SK-N-SH (cell line): ENCODE measurements around the gene MAN2C1. TPM values are rescaled to one million over a fixed set of nuclear protein-coding genes. Genes with fewer than 3 reads are reported as not detected.

ENCODE experiments used
- CTCF ChIA-PET: fragments of 300-600, 350-600 bp; formaldehyde crosslinking; extraction: SDS; loops from one replicate; lab custom pipeline; 2021; lab: Yijun Ruan, JAX
- POLR2A ChIA-PET: fragments of 350-600 bp; sonication (Branson Sonifier 250); formaldehyde crosslinking; extraction: SDS; loops from one replicate; lab custom pipeline; 2020; ENCODE audit warnings: antibody characterized with exemption, inconsistent platforms; lab: Yijun Ruan, JAX
- DNase-seq: peaks from one replicate; pipeline ENCODE4 v3.0.0; 2012
- H2AFZ ChIP-seq: fragments of 200-600 bp; sonication (generic); 2 replicates; pipeline ENCODE4 v1.8.1; 2016; ENCODE audit warnings: antibody characterized with exemption, mild to moderate bottlenecking, low read depth
- H3F3A ChIP-seq: fragments of 200-600 bp; sonication (generic); replicated peaks from 2 replicates; pipeline ENCODE3; 2016; ENCODE audit warnings: antibody characterized with exemption, mild to moderate bottlenecking; ENCODE audit not compliant: insufficient read depth
- H3K27ac ChIP-seq, 2 experiments: fragments of 200-500 bp in 1 of 2; fragments of 200-600 bp in 1 of 2; sonication (Bioruptor generic) in 1 of 2; sonication (generic), shearing (Covaris generic) in 1 of 2; 2 replicates each; pipeline versions ENCODE4 v1.5.1 to v1.6.1; 2014 to 2016; ENCODE audit warnings: low read depth in 2 of 2, inconsistent platforms in 1 of 2, low read length in 1 of 2, mild to moderate bottlenecking in 1 of 2, mixed read lengths in 1 of 2
- H3K27me3 ChIP-seq: fragments of 200-600 bp; sonication (generic), shearing (Covaris generic); 2 replicates; pipeline ENCODE4 v1.6.1; 2016; ENCODE audit warnings: mixed run types; ENCODE audit not compliant: insufficient read depth
- H3K36me3 ChIP-seq, 2 experiments: fragments of 200-500 bp in 1 of 2; fragments of 200-600 bp in 1 of 2; sonication (Bioruptor generic) in 1 of 2; sonication (generic) in 1 of 2; replicated peaks in 1 of 2; 2 replicates each; pipeline versions ENCODE3 to v1.5.1; 2014 to 2016; ENCODE audit warnings: low read length in 1 of 2, mild to moderate bottlenecking in 1 of 2; ENCODE audit not compliant: insufficient read depth in 2 of 2, control insufficient read depth in 1 of 2
- H3K4me1 ChIP-seq, 2 experiments: fragments of 200-500 bp in 1 of 2; fragments of 200-600 bp in 1 of 2; sonication (Bioruptor generic) in 1 of 2; sonication (generic), shearing (Covaris generic) in 1 of 2; 2 replicates each; pipeline versions ENCODE4 v1.5.1 to v1.6.1; 2014 to 2016; ENCODE audit warnings: low read depth in 1 of 2, low read length in 1 of 2, mixed run types in 1 of 2; ENCODE audit not compliant: insufficient read depth in 2 of 2, control insufficient read depth in 1 of 2
- H3K4me2 ChIP-seq: fragments of 200-600 bp; sonication (generic), shearing (Covaris generic); 2 replicates; pipeline ENCODE4 v1.6.1; 2017; ENCODE audit warnings: mixed run types
- H3K4me3 ChIP-seq, 2 experiments: fragments of 200-500 bp in 1 of 2; fragments of 200-600 bp in 1 of 2; sonication (Bioruptor generic) in 1 of 2; sonication (generic), shearing (Covaris generic) in 1 of 2; 2 replicates each; pipeline versions ENCODE4 v1.5.1 to v1.8.1; 2014 to 2016; ENCODE audit warnings: low read depth in 2 of 2, inconsistent platforms in 1 of 2, low read length in 1 of 2, mild to moderate bottlenecking in 1 of 2, mixed read lengths in 1 of 2, moderate library complexity in 1 of 2
- H3K79me2 ChIP-seq: fragments of 200-600 bp; sonication (generic); 2 replicates; pipeline ENCODE4 v1.8.1; 2017; ENCODE audit warnings: mild to moderate bottlenecking; ENCODE audit not compliant: insufficient read depth
- H3K9ac ChIP-seq: fragments of 200-600 bp; sonication (generic); 2 replicates; pipeline ENCODE4 v1.6.1; 2017; ENCODE audit warnings: mixed run types
- H3K9me2 ChIP-seq: fragments of 200-600 bp; sonication (generic); 2 replicates; pipeline ENCODE4 v1.6.1; 2017; ENCODE audit warnings: mixed run types
- H3K9me3 ChIP-seq: fragments of 200-600 bp; sonication (generic); 2 replicates; pipeline ENCODE4 v1.6.1; 2017; ENCODE audit warnings: mixed run types, mild to moderate bottlenecking, moderate library complexity
- H4K20me1 ChIP-seq: fragments of 200-600 bp; sonication (generic); 2 replicates; pipeline ENCODE4 v1.6.1; 2017; ENCODE audit warnings: mild to moderate bottlenecking, mixed run types; ENCODE audit not compliant: insufficient read depth
- CHD2 ChIP-seq: fragments of 150-350 bp; IDR thresholded peaks from 2 replicates; pipeline ENCODE4 v1.6.1; 2018; ENCODE audit warnings: low read length; ENCODE audit not compliant: partially characterized antibody
- EP300 ChIP-seq, 2 experiments: IDR thresholded peaks; 2 replicates each; pipeline versions ENCODE4 v1.4.0 to v1.6.1; 2012; ENCODE audit warnings: borderline replicate concordance in 1 of 2, low read depth in 1 of 2, low read length in 1 of 2
- FOSL2 ChIP-seq: IDR thresholded peaks from 2 replicates; pipeline ENCODE4 v1.4.0; 2012; ENCODE audit warnings: low read depth, mild to moderate bottlenecking, moderate library complexity, borderline replicate concordance
- FOXJ3 ChIP-seq: sonication (generic); formaldehyde crosslinking; IDR thresholded peaks from 2 replicates; pipeline ENCODE4 v1.5.1; 2020; ENCODE audit warnings: mild to moderate bottlenecking, missing genetic modification reagents
- FOXM1 ChIP-seq: IDR thresholded peaks from 2 replicates; pipeline ENCODE4 v1.4.0; 2012; ENCODE audit warnings: low read depth, mild to moderate bottlenecking
- GABPA ChIP-seq: IDR thresholded peaks from 2 replicates; pipeline ENCODE4 v1.4.0; 2012; ENCODE audit warnings: low read depth, mild to moderate bottlenecking
- GATA2 ChIP-seq: sonication (generic); formaldehyde crosslinking; IDR thresholded peaks from 2 replicates; pipeline ENCODE4 v1.5.0; 2020; ENCODE audit warnings: mild to moderate bottlenecking, missing genetic modification reagents
- MEF2A ChIP-seq: IDR thresholded peaks from 2 replicates; pipeline ENCODE4 v1.4.0; 2012; ENCODE audit warnings: low read depth, borderline replicate concordance
- MXI1 ChIP-seq: IDR thresholded peaks from 2 replicates; pipeline ENCODE4 v1.6.1; 2012; ENCODE audit warnings: mild to moderate bottlenecking, low read depth, low read length, improper control_type of control experiment
- POLR2AphosphoS5 ChIP-seq: IDR thresholded peaks from 2 replicates; pipeline ENCODE4 v1.6.1; 2012; ENCODE audit warnings: low read depth, low read length
- RAD21 ChIP-seq: IDR thresholded peaks from 2 replicates; pipeline ENCODE4 v1.6.1; 2012; ENCODE audit warnings: mild to moderate bottlenecking, low read length
- RCOR1 ChIP-seq: fragments of 150-350 bp; IDR thresholded peaks from 2 replicates; pipeline ENCODE4 v1.6.1; 2017; ENCODE audit warnings: antibody characterized with exemption, low read length
- RXRA ChIP-seq: IDR thresholded peaks from 2 replicates; pipeline ENCODE4 v1.4.0; 2012; ENCODE audit warnings: low read depth, mild to moderate bottlenecking, borderline replicate concordance
- TEAD4 ChIP-seq: IDR thresholded peaks from 2 replicates; pipeline ENCODE4 v1.4.0; 2012; ENCODE audit warnings: mild to moderate bottlenecking, borderline replicate concordance; ENCODE audit not compliant: insufficient read depth
- WGBS: methylation state at CpG from one replicate; pipeline ENCODE4 v1.1.6; 2017; ENCODE audit warnings: low lambda C conversion rate; 5-methylcytosine and 5-hydroxymethylcytosine counted together
- polyA plus RNA-seq, 3 experiments: library from polyadenylated mRNA; depleted of rRNA; stranded (reverse); fragments of >200 nt; gene quantifications; 2 replicates each; pipeline ENCODE4 v1.2.3, GENCODE V29; 2012
- TF ChIP-seq, protein P1 (sequence below): fragments of 150-350 bp; IDR thresholded peaks from 2 replicates; pipeline ENCODE4 v1.6.1; 2017; ENCODE audit warnings: antibody characterized with exemption, low read length, low read depth, borderline replicate concordance
- TF ChIP-seq, protein P2 (sequence below): IDR thresholded peaks from 2 replicates; pipeline ENCODE4 v1.4.0; 2012; ENCODE audit warnings: low read depth, borderline replicate concordance
- TF ChIP-seq, protein P3 (sequence below): IDR thresholded peaks from 2 replicates; pipeline ENCODE4; 2012
- TF ChIP-seq, protein P4 (sequence below): fragments of 200-600 bp; sonication (generic); IDR thresholded peaks from 2 replicates; pipeline ENCODE4 v1.6.1; 2017; ENCODE audit warnings: antibody characterized with exemption, mild to moderate bottlenecking, moderate library complexity

Gene MAN2C1
- polyA plus RNA-seq, 1 of the 3 experiments (the other 2 are of a cell fraction) = 132 TPM

DNA sequence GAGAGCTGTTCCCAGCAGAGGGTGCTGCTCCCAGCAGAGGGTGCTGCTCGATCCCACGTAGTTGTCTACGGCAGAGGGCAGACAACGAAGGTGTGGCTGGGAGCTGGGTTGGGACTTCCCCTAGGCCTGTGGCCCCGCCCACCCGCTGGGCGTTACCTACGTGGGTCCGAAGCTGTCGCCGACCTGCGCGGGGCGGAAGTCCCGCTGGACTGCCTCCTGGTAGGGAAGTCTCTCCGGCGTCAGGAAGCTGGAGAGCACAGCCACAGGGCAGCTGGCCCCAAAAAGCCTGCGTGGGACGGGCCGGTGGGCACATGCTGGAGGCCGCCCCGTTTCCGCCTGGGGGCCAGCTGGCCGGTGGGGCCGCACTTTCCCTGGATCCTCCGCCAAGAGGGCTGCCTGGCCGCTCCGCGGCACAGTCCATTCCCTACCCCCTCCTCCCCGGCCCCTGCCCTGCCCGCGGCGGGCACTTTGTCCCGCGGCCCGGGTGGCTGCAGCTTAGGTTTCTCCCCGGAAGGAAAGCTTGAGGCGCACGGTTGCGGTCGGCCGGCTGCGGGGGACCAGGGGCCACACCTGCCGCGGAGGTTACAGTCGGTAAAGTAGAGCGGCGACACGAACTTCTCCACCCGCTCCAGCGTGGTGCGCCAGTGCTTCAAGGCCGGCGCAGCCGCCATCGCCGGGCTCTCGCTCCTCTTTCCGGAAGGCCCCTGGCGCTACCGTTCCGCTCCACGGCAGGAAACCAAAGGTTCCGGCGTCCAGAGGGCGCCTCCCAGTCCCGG lies at the start of gene MAN2C1 (continued):
- TF ChIP-seq, protein P1, sequence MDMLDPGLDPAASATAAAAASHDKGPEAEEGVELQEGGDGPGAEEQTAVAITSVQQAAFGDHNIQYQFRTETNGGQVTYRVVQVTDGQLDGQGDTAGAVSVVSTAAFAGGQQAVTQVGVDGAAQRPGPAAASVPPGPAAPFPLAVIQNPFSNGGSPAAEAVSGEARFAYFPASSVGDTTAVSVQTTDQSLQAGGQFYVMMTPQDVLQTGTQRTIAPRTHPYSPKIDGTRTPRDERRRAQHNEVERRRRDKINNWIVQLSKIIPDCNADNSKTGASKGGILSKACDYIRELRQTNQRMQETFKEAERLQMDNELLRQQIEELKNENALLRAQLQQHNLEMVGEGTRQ = no peak
- TF ChIP-seq, protein P2, sequence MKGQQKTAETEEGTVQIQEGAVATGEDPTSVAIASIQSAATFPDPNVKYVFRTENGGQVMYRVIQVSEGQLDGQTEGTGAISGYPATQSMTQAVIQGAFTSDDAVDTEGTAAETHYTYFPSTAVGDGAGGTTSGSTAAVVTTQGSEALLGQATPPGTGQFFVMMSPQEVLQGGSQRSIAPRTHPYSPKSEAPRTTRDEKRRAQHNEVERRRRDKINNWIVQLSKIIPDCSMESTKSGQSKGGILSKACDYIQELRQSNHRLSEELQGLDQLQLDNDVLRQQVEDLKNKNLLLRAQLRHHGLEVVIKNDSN = peak; percentile 44
- TF ChIP-seq RCOR1 (peak; percentile 41), POLR2AphosphoS5 (peak; percentile 68), FOSL2 (no peak), EP300 (IDR thresholded peaks at IDR 0.05; ENCODE audit: borderline replicate concordance in 1 of 2, low read depth in 1 of 2, low read length in 1 of 2) (0 out of 4 replicates have a peak, but pooled peaks of 1 of the 2 experiments have one; percentile 61), MEF2A (peak; percentile 16; the same call in 1 of the 2 replicates), MXI1 (peak; percentile 96), GATA2 (no peak), CHD2 (peak; percentile 75), TEAD4 (peak; percentile 47; the same call in 1 of the 2 replicates)

DNA sequence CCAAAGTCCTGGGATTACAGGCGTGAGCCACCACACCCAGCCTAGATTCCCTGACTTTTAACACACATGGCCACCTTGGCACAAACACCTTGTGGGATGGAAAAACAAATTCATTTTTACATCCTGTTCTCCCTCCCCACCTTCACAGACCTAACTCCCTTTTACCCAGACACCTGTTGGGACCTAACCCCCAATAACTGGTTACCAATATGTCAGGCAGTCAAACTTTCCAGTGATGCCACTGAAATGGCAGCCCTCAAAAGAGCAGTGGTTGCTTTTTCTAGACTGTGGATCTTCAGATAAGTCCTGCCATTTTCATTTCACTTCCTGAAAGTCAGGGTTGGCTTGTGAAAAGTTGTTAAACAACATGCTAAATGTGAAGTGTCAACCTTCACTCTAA lies 48.2 kb upstream of the MAN2C1 start:
- ChIA-PET POLR2A (no interaction called here), CTCF (interaction anchor here (0.7 to 1.5 kb wide), 2 partner anchors 35 to 41 kb away, joined by 3 to 4 read pairs; partner anchors contain the start of gene SIN3A)
- Histone ChIP-seq H2AFZ (no peak overlapping the region), H3K4me3 (no peak overlapping the region), H3K27me3 (no peaks in the 10 kb centered on the region), H3K4me2 (no peak overlapping the region), H3K27ac (no peak overlapping the region), H3K36me3 (peaks cover 42 to 69% of the 10 kb centered on the region in 2 experiments), H3K9ac (no peak overlapping the region), H3K4me1 (no peaks in the 10 kb centered on the region), H4K20me1 (peaks cover 11% of the 10 kb centered on the region), H3K9me3 (no peaks in the 10 kb centered on the region), H3K9me2 (no peaks in the 10 kb centered on the region), H3F3A (no peaks in the 10 kb centered on the region), H3K79me2 (peaks cover 64% of the 10 kb centered on the region)
- TF ChIP-seq FOXM1 (no peak), TEAD4 (no peak)
- no peak for DNase-seq
- 91% methylated on average over 1 of the region's 1 CpG for WGBS

DNA sequence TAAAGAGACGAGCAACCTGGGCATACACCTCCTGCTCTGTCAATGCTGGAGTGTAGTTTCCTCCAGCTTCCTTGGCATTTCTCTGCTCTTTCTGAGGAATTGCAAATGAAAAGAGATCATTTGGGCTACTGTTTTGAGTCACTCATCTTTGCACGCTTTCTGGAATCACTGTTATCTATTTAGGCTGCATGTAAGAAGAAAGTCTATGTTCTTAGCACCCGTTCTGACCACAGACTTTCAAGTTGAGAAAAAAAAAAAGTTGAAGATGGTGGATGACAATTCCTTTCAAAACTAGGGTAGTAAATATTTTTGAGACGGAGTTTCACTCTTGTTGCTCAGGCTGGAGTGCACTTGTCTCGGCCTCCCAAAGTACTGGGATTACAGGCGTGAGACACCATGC lies 41.8 kb upstream of the MAN2C1 start:
- Histone ChIP-seq H3K27me3 (no peaks in the 10 kb centered on the region), H3K9me3 (no peaks in the 10 kb centered on the region), H3K4me3 (no peak overlapping the region), H4K20me1 (no peaks in the 10 kb centered on the region; the same call in 1 of the 2 replicates), H3K9ac (no peak overlapping the region), H3K27ac (no peak overlapping the region), H3K4me1 (no peaks in the 10 kb centered on the region), H3K36me3 (peaks cover 70 to 90% of the 10 kb centered on the region in 2 experiments), H2AFZ (no peak overlapping the region), H3K9me2 (no peaks in the 10 kb centered on the region), H3F3A (peaks cover 3% of the 10 kb centered on the region), H3K79me2 (peaks cover 47% of the 10 kb centered on the region; the same call in 1 of the 2 replicates), H3K4me2 (no peak overlapping the region)
- no peak for DNase-seq
- WGBS = 97% methylated on average over 6 of the region's 6 CpGs
- ChIA-PET POLR2A (no interaction called here), CTCF (interaction anchor here (1.1 kb wide), 1 partner anchor 20 kb away, joined by 4 read pairs; no protein-coding TSS in a partner anchor)
- TF ChIP-seq, protein P3, sequence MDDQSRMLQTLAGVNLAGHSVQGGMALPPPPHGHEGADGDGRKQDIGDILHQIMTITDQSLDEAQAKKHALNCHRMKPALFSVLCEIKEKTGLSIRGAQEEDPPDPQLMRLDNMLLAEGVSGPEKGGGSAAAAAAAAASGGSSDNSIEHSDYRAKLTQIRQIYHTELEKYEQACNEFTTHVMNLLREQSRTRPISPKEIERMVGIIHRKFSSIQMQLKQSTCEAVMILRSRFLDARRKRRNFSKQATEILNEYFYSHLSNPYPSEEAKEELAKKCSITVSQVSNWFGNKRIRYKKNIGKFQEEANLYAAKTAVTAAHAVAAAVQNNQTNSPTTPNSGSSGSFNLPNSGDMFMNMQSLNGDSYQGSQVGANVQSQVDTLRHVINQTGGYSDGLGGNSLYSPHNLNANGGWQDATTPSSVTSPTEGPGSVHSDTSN = no peak
- TF ChIP-seq GABPA (no peak), FOXJ3 (no peak), FOXM1 (no peak), GATA2 (no peak), RAD21 (no peak), RXRA (no peak)
- TF ChIP-seq, protein P4, sequence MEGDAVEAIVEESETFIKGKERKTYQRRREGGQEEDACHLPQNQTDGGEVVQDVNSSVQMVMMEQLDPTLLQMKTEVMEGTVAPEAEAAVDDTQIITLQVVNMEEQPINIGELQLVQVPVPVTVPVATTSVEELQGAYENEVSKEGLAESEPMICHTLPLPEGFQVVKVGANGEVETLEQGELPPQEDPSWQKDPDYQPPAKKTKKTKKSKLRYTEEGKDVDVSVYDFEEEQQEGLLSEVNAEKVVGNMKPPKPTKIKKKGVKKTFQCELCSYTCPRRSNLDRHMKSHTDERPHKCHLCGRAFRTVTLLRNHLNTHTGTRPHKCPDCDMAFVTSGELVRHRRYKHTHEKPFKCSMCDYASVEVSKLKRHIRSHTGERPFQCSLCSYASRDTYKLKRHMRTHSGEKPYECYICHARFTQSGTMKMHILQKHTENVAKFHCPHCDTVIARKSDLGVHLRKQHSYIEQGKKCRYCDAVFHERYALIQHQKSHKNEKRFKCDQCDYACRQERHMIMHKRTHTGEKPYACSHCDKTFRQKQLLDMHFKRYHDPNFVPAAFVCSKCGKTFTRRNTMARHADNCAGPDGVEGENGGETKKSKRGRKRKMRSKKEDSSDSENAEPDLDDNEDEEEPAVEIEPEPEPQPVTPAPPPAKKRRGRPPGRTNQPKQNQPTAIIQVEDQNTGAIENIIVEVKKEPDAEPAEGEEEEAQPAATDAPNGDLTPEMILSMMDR = no peak
- TF ChIP-seq, protein P1 = no peak
